ENCODE results near the gene MYO5B. TPM values are rescaled to one million over a fixed set of nuclear protein-coding genes. Genes with fewer than 3 reads are reported as not detected.

The MYO5B gene
- polyA plus RNA-seq, 1 of the 3 experiments (the other 2 are of a cell fraction): 1.3 TPM

DNA sequence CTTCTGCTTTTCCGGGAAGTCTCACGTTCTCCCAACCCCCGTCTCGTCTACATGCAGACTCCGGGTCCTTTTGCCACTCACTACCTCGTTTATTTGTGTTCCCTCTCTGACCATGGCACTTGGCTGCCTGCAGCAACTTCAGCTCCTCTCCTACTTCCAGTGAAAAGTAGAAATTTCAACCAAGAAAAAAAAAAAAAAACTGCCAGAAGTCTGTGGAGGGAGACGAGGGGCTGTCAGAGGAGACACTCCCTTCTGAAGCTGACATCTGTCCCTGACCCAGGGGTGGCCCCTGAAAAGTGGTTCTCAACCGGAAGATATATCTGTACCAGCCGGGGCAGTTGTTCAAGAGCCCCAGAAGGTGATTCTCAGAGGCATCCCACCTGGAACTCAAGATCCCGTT is 742 bp upstream of the MYO5B start (continued):
- TF ChIP-seq MEF2A (IDR thresholded peaks at IDR 0.05; ENCODE audit: borderline replicate concordance, low read depth) (no peak), RAD21 (IDR thresholded peaks at IDR 0.05; ENCODE audit: low read length) (no peak)
- TF ChIP-seq, protein P1, sequence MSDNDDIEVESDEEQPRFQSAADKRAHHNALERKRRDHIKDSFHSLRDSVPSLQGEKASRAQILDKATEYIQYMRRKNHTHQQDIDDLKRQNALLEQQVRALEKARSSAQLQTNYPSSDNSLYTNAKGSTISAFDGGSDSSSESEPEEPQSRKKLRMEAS (IDR thresholded peaks at IDR 0.05; ENCODE audit: low read depth): no peak
- TF ChIP-seq, protein P2, sequence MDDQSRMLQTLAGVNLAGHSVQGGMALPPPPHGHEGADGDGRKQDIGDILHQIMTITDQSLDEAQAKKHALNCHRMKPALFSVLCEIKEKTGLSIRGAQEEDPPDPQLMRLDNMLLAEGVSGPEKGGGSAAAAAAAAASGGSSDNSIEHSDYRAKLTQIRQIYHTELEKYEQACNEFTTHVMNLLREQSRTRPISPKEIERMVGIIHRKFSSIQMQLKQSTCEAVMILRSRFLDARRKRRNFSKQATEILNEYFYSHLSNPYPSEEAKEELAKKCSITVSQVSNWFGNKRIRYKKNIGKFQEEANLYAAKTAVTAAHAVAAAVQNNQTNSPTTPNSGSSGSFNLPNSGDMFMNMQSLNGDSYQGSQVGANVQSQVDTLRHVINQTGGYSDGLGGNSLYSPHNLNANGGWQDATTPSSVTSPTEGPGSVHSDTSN (IDR thresholded peaks at IDR 0.05): no peak

DNA sequence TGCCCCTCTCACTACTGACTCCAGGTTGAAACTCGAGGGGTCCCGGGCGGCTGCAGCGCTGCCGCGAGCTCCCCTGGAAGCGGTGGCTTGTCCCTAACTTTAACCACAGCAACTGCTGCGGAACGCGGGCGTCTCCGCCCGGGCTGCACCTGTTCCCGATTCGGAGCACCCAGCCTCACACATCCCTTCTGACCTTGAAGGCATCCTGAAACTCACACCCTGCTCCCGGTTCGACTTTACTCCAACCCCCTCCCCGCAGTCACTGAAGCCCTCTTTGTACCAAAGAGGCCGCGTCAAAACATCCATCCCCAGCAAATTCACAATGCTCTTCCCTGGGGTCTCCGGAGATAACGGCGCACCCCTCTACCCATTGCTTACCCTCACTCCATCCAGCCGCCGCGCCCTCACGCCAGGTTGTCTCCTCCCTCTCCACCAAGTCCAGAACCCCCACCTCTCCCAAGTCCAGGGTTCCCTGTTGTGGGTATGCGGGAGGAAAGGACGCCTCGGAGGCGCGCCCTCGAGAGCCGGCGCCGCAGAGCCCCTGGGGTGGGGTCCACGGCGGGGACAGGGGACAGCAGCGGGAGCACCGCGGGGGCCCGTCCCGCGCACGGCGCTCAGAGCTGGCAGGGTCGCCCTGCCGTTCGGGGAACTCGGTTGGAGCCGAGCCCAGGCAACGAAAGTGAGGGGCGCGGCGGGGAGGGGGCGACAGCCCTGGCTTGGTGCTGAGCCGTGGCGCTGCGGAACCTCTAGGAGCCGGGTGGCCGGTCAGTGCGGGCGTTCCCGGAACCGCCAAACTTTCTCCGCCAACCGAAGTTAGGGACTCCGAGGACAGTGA is 934 bp downstream of the MYO5B start:
- no peaks in the 10 kb centered on the region for H4K20me1 ChIP-seq (ENCODE audit: insufficient read depth)
- no peak overlapping the region for H2AFZ ChIP-seq (ENCODE audit: low read depth)
- peaks cover 46% of the 10 kb centered on the region for H3K27me3 ChIP-seq (ENCODE audit: insufficient read depth)
- no peak overlapping the region for H3K9ac ChIP-seq
- peak overlapping the region in 1 of 2 experiments; percentile 49; a peak in 2 of 4 replicates for H3K4me3 ChIP-seq (ENCODE audit: low read depth in 2 of 2, low read length in 1 of 2)
- CTCF ChIA-PET: interaction anchor here (1.0 to 3.0 kb wide), 17 partner anchors 10 to 683 kb away, joined by 3 to 27 read pairs (median 4); no protein-coding TSS in a partner anchor
- no peaks in the 10 kb centered on the region for H3K9me3 ChIP-seq
- TF ChIP-seq RXRA (IDR thresholded peaks at IDR 0.05; ENCODE audit: borderline replicate concordance, low read depth) (no peak), MXI1 (IDR thresholded peaks at IDR 0.05; ENCODE audit: low read depth, low read length) (no peak), RCOR1 (IDR thresholded peaks at IDR 0.05; ENCODE audit: low read length) (no peak)
- TF ChIP-seq, protein P3, sequence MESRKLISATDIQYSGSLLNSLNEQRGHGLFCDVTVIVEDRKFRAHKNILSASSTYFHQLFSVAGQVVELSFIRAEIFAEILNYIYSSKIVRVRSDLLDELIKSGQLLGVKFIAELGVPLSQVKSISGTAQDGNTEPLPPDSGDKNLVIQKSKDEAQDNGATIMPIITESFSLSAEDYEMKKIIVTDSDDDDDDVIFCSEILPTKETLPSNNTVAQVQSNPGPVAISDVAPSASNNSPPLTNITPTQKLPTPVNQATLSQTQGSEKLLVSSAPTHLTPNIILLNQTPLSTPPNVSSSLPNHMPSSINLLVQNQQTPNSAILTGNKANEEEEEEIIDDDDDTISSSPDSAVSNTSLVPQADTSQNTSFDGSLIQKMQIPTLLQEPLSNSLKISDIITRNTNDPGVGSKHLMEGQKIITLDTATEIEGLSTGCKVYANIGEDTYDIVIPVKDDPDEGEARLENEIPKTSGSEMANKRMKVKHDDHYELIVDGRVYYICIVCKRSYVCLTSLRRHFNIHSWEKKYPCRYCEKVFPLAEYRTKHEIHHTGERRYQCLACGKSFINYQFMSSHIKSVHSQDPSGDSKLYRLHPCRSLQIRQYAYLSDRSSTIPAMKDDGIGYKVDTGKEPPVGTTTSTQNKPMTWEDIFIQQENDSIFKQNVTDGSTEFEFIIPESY (IDR thresholded peaks at IDR 0.05; ENCODE audit: borderline replicate concordance, low read depth): no peak
- H3K4me2 ChIP-seq: 0 out of 2 replicates have a peak overlapping the region, but pooled peaks have one; percentile 50
- H3K9me2 ChIP-seq: no peaks in the 10 kb centered on the region
- H3K27ac ChIP-seq (ENCODE audit: low read depth in 2 of 2, low read length in 1 of 2): no peak overlapping the region
- no peaks in the 10 kb centered on the region for H3F3A ChIP-seq (replicated peaks; ENCODE audit: insufficient read depth)
- no peaks in the 10 kb centered on the region for H3K36me3 ChIP-seq (replicated peaks in 1 of 2; ENCODE audit: control insufficient read depth in 1 of 2, insufficient read depth in 2 of 2, low read length in 1 of 2)
- WGBS (ENCODE audit: low lambda C conversion rate): 10% methylated on average over 27 of the region's 68 CpGs
- no peak for DNase-seq
- H3K4me1 ChIP-seq (ENCODE audit: control insufficient read depth in 1 of 2, insufficient read depth in 2 of 2, low read depth in 1 of 2, low read length in 1 of 2): no peaks in the 10 kb centered on the region; a peak in 1 of 4 replicates
- H3K79me2 ChIP-seq (ENCODE audit: insufficient read depth): no peaks in the 10 kb centered on the region
- POLR2A ChIA-PET: no interaction called here

DNA sequence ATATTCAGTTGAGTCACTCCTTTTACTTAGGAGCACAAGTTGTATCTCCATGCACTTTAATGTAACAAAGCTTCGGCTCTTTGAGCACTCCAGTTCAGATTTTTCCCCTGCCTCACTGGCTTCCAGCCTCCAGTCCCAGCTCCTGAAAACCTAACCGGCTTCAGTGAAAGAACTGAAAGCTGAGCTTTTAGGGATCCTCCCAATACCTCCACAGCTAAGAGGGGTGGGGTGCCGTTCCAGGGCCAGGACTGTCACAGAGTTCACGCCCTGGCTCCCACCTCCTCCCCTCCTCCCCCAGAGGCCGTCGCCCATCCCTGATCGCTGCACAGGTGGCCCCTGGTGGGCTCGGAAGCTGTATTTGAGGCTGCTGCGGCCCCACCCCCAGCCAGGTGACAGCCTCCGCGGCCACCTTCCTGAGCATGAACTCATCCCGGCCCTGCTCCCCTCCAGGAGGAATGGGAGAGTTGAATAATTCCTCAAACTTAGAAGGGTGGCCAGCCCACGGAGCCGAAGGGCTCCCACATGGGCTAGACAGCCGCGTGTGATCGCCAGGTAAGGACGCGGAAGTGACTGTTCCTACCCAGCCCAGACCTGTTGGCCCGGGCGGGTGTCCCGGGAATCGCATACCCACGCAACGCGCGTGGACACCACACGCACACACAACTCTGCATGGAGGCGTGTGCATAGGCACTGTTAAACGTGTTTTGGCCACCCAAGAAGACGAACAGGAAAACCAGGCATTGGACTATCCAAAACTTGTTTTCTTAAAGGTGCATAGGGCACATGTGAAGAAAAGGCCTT is 1.8 kb downstream of the MYO5B start:
- no peaks in the 10 kb centered on the region for H4K20me1 ChIP-seq (ENCODE audit: insufficient read depth)
- H3K36me3 ChIP-seq (replicated peaks in 1 of 2; ENCODE audit: control insufficient read depth in 1 of 2, insufficient read depth in 2 of 2, low read length in 1 of 2): no peaks in the 10 kb centered on the region
- H3K9me3 ChIP-seq: no peaks in the 10 kb centered on the region
- H3K9ac ChIP-seq: no peak overlapping the region
- H3K79me2 ChIP-seq (ENCODE audit: insufficient read depth): no peaks in the 10 kb centered on the region
- no peaks in the 10 kb centered on the region for H3F3A ChIP-seq (replicated peaks; ENCODE audit: insufficient read depth)
- H3K9me2 ChIP-seq: no peaks in the 10 kb centered on the region
- H3K4me2 ChIP-seq: no peak overlapping the region
- WGBS (ENCODE audit: low lambda C conversion rate): 21% methylated on average over 10 of the region's 31 CpGs
- peak; percentile 23 for DNase-seq
- H3K27me3 ChIP-seq (ENCODE audit: insufficient read depth): peaks cover 46% of the 10 kb centered on the region
- no peaks in the 10 kb centered on the region; a peak in 1 of 4 replicates for H3K4me1 ChIP-seq (ENCODE audit: control insufficient read depth in 1 of 2, insufficient read depth in 2 of 2, low read depth in 1 of 2, low read length in 1 of 2)
- POLR2A ChIA-PET: no interaction called here
- H3K4me3 ChIP-seq (ENCODE audit: low read depth in 2 of 2, low read length in 1 of 2): no peak overlapping the region
- no peak overlapping the region for H3K27ac ChIP-seq (ENCODE audit: low read depth in 2 of 2, low read length in 1 of 2)
- no peak overlapping the region for H2AFZ ChIP-seq (ENCODE audit: low read depth)
- CTCF ChIA-PET: interaction anchor here (1.0 to 2.0 kb wide), 4 partner anchors 8 to 17 kb away, joined by 3 to 16 read pairs (median 6); no protein-coding TSS in a partner anchor
- TF ChIP-seq RCOR1 (IDR thresholded peaks at IDR 0.05; ENCODE audit: low read length) (no peak), RFX5 (IDR thresholded peaks at IDR 0.05; ENCODE audit: low read length) (no peak), GATA2 (CRISPR knock-in tag; IDR thresholded peaks at IDR 0.05) (no peak), RXRA (IDR thresholded peaks at IDR 0.05; ENCODE audit: borderline replicate concordance, low read depth) (no peak), GABPA (IDR thresholded peaks at IDR 0.05; ENCODE audit: low read depth) (no peak)
- TF ChIP-seq, protein P4, sequence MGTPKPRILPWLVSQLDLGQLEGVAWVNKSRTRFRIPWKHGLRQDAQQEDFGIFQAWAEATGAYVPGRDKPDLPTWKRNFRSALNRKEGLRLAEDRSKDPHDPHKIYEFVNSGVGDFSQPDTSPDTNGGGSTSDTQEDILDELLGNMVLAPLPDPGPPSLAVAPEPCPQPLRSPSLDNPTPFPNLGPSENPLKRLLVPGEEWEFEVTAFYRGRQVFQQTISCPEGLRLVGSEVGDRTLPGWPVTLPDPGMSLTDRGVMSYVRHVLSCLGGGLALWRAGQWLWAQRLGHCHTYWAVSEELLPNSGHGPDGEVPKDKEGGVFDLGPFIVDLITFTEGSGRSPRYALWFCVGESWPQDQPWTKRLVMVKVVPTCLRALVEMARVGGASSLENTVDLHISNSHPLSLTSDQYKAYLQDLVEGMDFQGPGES (IDR thresholded peaks at IDR 0.05; ENCODE audit: low read depth, low read length): no peak
- TF ChIP-seq, protein P5, sequence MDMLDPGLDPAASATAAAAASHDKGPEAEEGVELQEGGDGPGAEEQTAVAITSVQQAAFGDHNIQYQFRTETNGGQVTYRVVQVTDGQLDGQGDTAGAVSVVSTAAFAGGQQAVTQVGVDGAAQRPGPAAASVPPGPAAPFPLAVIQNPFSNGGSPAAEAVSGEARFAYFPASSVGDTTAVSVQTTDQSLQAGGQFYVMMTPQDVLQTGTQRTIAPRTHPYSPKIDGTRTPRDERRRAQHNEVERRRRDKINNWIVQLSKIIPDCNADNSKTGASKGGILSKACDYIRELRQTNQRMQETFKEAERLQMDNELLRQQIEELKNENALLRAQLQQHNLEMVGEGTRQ (IDR thresholded peaks at IDR 0.05; ENCODE audit: borderline replicate concordance, low read depth, low read length): no peak
- TF ChIP-seq, protein P3 (IDR thresholded peaks at IDR 0.05; ENCODE audit: borderline replicate concordance, low read depth): no peak

Data from SK-N-SH (cell line).